Tibial nerve (tissue), 4 donors: Measurements from ENCODE around the gene ADPRH. TPM values are rescaled to one million over a fixed set of nuclear protein-coding genes. Genes with fewer than 3 reads are reported as not detected.

ENCODE experiments used
- DNase-seq, 2 donors: peaks; one replicate each; pipeline ENCODE4 v3.0.0-alpha.2; 2019; ENCODE audit warnings: low spot score in 2 of 2
- H3K27ac ChIP-seq, 4 donors: fragments of 200-600 bp; sonication (generic) in 3 of 4; one replicate each; pipeline ENCODE4 v1.5.1; 2017 to 2019; ENCODE audit warnings: mild to moderate bottlenecking in 1 of 4
- H3K27me3 ChIP-seq, 2 donors: fragments of 200-600 bp; sonication (generic) in 1 of 2; one replicate each; pipeline versions ENCODE4 v1.5.1 to v1.6.0; 2017 to 2019
- H3K36me3 ChIP-seq, 3 donors: fragments of 200-600 bp; sonication (generic); one replicate each; pipeline ENCODE4 v1.5.1; 2018 to 2019
- H3K4me1 ChIP-seq, 4 donors: fragments of 200-600 bp; sonication (generic) in 3 of 4; one replicate each; pipeline ENCODE4 v1.5.1; 2017 to 2019
- H3K4me3 ChIP-seq, 4 donors: fragments of 200-600 bp; sonication (generic) in 3 of 4; one replicate each; pipeline ENCODE4 v1.5.1; 2017 to 2019; ENCODE audit warnings: mild to moderate bottlenecking in 1 of 4, moderate library complexity in 1 of 4
- H3K9me3 ChIP-seq, 4 donors: fragments of 200-600 bp; sonication (generic) in 3 of 4; one replicate each; pipeline ENCODE4 v1.5.1; 2017 to 2019
- EP300 ChIP-seq, 2 donors: sonication (generic); formaldehyde crosslinking; IDR thresholded peaks; one replicate each; pipeline ENCODE4 v1.6.1; 2017; ENCODE audit warnings: antibody characterized with exemption in 2 of 2, mild to moderate bottlenecking in 1 of 2
- POLR2A ChIP-seq, 2 donors: fragments of 450-650 bp; IDR thresholded peaks; one replicate each; pipeline ENCODE4 v1.6.1; 2017; ENCODE audit warnings: antibody characterized with exemption in 2 of 2, mild to moderate bottlenecking in 2 of 2, moderate library complexity in 2 of 2
- whole genome bisulfite sequencing, 2 donors: methylation state at CpG; one replicate each; pipeline ENCODE4 v1.1.5; 2018; 5-methylcytosine and 5-hydroxymethylcytosine counted together
- total RNA-seq, 4 donors: library from RNA; depleted of rRNA; stranded (reverse); fragments of >200 nt; gene quantifications; one replicate each; pipeline ENCODE4 v1.1.0, GENCODE V29; 2016
- TF ChIP-seq, protein P1 (sequence below), 5 experiments: fragments of 200-600 bp in 3 of 5; fragments of 450-650 bp in 2 of 5; sonication (generic) in 3 of 5; IDR thresholded peaks; one replicate each; pipeline ENCODE4 v1.5.1; 2016 to 2019; ENCODE audit warnings: antibody characterized with exemption in 5 of 5, mild to moderate bottlenecking in 3 of 5, moderate library complexity in 2 of 5

ADPRH gene
- total RNA-seq, 4 donors from 2014 or later, result 7.6 to 12.0 (median 9.1) TPM

- no peak for DNase-seq
- H3K4me1 ChIP-seq, result no peaks in the 10 kb centered on the region
- 69 to 77% methylated on average over 7 of the region's 7 CpGs for WGBS, 2 donors
- H3K27me3 ChIP-seq, result no peaks in the 10 kb centered on the region
- H3K36me3 ChIP-seq, result no peaks in the 10 kb centered on the region
- TF ChIP-seq, protein P1, sequence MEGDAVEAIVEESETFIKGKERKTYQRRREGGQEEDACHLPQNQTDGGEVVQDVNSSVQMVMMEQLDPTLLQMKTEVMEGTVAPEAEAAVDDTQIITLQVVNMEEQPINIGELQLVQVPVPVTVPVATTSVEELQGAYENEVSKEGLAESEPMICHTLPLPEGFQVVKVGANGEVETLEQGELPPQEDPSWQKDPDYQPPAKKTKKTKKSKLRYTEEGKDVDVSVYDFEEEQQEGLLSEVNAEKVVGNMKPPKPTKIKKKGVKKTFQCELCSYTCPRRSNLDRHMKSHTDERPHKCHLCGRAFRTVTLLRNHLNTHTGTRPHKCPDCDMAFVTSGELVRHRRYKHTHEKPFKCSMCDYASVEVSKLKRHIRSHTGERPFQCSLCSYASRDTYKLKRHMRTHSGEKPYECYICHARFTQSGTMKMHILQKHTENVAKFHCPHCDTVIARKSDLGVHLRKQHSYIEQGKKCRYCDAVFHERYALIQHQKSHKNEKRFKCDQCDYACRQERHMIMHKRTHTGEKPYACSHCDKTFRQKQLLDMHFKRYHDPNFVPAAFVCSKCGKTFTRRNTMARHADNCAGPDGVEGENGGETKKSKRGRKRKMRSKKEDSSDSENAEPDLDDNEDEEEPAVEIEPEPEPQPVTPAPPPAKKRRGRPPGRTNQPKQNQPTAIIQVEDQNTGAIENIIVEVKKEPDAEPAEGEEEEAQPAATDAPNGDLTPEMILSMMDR (IDR thresholded peaks at IDR 0.05), result no peak
- no peak for TF ChIP-seq EP300 (IDR thresholded peaks at IDR 0.05)
- no peak for TF ChIP-seq POLR2A (IDR thresholded peaks at IDR 0.05)
- H3K27ac ChIP-seq, result no peak overlapping the region
- no peaks in the 10 kb centered on the region for H3K9me3 ChIP-seq
- H3K4me3 ChIP-seq, result no peak overlapping the region
Measured at GRCh38 chr3:119619094-119619493, 39.8 kb downstream of the ADPRH start.

DNA sequence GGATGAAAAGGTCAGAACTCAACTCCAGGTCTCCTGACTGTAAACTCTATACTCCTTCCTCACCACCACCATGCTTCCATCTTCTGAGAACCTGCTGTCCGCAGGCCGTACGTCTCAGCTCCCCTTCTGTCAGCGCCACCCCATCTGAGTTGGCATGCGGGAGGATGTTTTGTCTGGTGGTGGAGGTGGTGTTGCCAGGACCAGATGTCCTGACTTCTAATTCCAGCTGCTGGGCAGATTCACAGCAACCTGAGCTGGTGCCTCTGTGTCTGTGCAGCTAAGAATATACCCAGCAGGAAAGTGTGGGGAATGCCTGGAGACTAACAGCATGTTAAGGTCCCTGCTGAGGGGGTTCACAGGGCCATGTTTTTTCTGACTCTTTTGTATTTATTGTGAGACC, 41.6 kb downstream of the ADPRH start:
- H3K36me3 ChIP-seq, result no peaks in the 10 kb centered on the region
- H3K9me3 ChIP-seq, result no peaks in the 10 kb centered on the region
- no peak overlapping the region for H3K4me3 ChIP-seq
- no peaks in the 10 kb centered on the region for H3K27me3 ChIP-seq
- WGBS, 2 donors, result 94 to 95% methylated on average over 5 of the region's 5 CpGs
- no peak for DNase-seq
- TF ChIP-seq, protein P1 (IDR thresholded peaks at IDR 0.05), result no peak
- TF ChIP-seq EP300 (IDR thresholded peaks at IDR 0.05) (no peak), POLR2A (IDR thresholded peaks at IDR 0.05) (no peak)
- no peak overlapping the region for H3K27ac ChIP-seq
- H3K4me1 ChIP-seq, result peaks cover 0 to under 1% (median 0%) of the 10 kb centered on the region in 4 donors

- no peak for DNase-seq
- no peaks in the 10 kb centered on the region for H3K9me3 ChIP-seq
- H3K4me1 ChIP-seq, result peaks cover 0 to 29% (median 20%) of the 10 kb centered on the region in 4 donors
- no peak overlapping the region for H3K4me3 ChIP-seq
- TF ChIP-seq EP300 (IDR thresholded peaks at IDR 0.05), result no peak
- TF ChIP-seq, protein P1 (IDR thresholded peaks at IDR 0.05), result no peak
- no peak for TF ChIP-seq POLR2A (IDR thresholded peaks at IDR 0.05)
- 81 to 84% methylated on average over 9 of the region's 9 CpGs for WGBS, 2 donors
- no peaks in the 10 kb centered on the region for H3K27me3 ChIP-seq
- H3K36me3 ChIP-seq, result no peaks in the 10 kb centered on the region
- no peak overlapping the region for H3K27ac ChIP-seq
Measured at GRCh38 chr3:119624002-119624720, 44.9 kb downstream of the ADPRH start.

GRCh38 chr3:119625451-119626153, 46.3 kb downstream of the ADPRH start:
- Histone ChIP-seq H3K27me3 (no peaks in the 10 kb centered on the region), H3K9me3 (no peaks in the 10 kb centered on the region), H3K4me3 (no peak overlapping the region), H3K27ac (peak overlapping the region in 1 of 4 donors; percentile 87), H3K36me3 (no peaks in the 10 kb centered on the region), H3K4me1 (peaks cover 0 to 40% (median 24%) of the 10 kb centered on the region in 4 donors)
- TF ChIP-seq EP300 (IDR thresholded peaks at IDR 0.05) (no peak), POLR2A (IDR thresholded peaks at IDR 0.05) (no peak)
- TF ChIP-seq, protein P1 (IDR thresholded peaks at IDR 0.05), result no peak
- WGBS, 2 donors, result 76 to 79% methylated on average over 8 of the region's 8 CpGs
- DNase-seq, result no peak

DNA sequence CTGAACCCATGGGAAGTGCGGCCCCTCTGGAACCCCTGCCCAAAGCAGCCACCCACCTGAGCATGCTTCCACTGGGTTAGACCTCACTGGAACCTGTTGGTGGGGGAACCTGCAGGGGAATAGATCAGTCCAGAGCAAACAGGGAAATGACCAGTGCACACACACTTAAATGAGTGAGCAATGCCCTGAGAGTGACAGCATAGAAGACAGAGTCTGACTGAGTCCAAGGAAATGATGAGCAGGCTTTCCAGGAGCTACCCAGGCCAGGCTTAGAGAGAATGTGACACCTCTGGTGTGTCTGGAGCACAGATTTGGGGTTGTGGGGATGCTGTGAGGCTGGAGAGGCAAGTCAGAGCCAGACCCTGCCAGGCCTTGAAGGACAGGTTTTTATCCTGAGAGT, 46.9 kb downstream of the ADPRH start:
- Histone ChIP-seq H3K9me3 (no peaks in the 10 kb centered on the region), H3K4me3 (no peak overlapping the region), H3K27ac (peak overlapping the region in 1 of 4 donors; percentile 87), H3K36me3 (no peaks in the 10 kb centered on the region), H3K27me3 (no peaks in the 10 kb centered on the region), H3K4me1 (peaks cover 0 to 42% (median 24%) of the 10 kb centered on the region in 4 donors)
- TF ChIP-seq, protein P1 (IDR thresholded peaks at IDR 0.05), result no peak
- no peak for TF ChIP-seq EP300 (IDR thresholded peaks at IDR 0.05)
- no peak for TF ChIP-seq POLR2A (IDR thresholded peaks at IDR 0.05)
- WGBS, 2 donors, result 100% methylated on average over 1 of the region's 1 CpG
- no peak for DNase-seq
